Body of pancreas (tissue), 4 donors: ENCODE results near the gene MRPL17. TPM values are rescaled to one million over a fixed set of nuclear protein-coding genes. Genes with fewer than 3 reads are reported as not detected.

Source experiments
- ATAC-seq: fragments of 150-250 bp; one replicate; pipeline ENCODE4 v1.9.1; 2016
- DNase-seq, 4 donors: peaks; one replicate each; pipeline ENCODE4 v3.0.0-alpha.2; 2019
- H3K27ac ChIP-seq, 4 donors: fragments of 200-600 bp; sonication (generic); 1 replicate in 3 of 4; 2 replicates in 1 of 4; pipeline versions ENCODE4 v1.5.1 to v1.6.1; 2016 to 2019; ENCODE audit warnings: mild to moderate bottlenecking in 1 of 4, mixed read lengths in 1 of 4, moderate library complexity in 1 of 4
- H3K27me3 ChIP-seq, 2 donors: fragments of 200-600 bp; sonication (generic); one replicate each; pipeline ENCODE4 v1.6.0; 2016; ENCODE audit warnings: mild to moderate bottlenecking in 1 of 2
- H3K36me3 ChIP-seq, 2 donors: fragments of 200-600 bp; sonication (generic); replicated peaks in 1 of 2; 2 replicates each; pipeline ENCODE4 v1.5.1; 2016; ENCODE audit warnings: low read depth in 2 of 2; ENCODE audit not compliant: insufficient read depth in 1 of 2
- H3K4me1 ChIP-seq: fragments of 200-600 bp; sonication (generic); one replicate; pipeline ENCODE4 v1.6.0; 2016
- H3K4me3 ChIP-seq, 2 donors: fragments of 200-600 bp; sonication (generic); 1 replicate in 1 of 2; 2 replicates in 1 of 2; pipeline ENCODE4 v1.5.1; 2016 to 2019
- H3K9me3 ChIP-seq, 3 donors: fragments of 200-600 bp; sonication (generic); 1 replicate in 2 of 3; 2 replicates in 1 of 3; pipeline ENCODE4 v1.5.1; 2016
- CTCF ChIP-seq, 7 experiments: fragments of 450-650 bp in 4 of 7; fragments of 200-600 bp in 3 of 7; sonication (generic) in 3 of 7; IDR thresholded peaks; one replicate each; pipeline ENCODE4 v1.5.1; 2016 to 2019; ENCODE audit warnings: antibody characterized with exemption in 7 of 7
- POLR2A ChIP-seq, 3 donors: fragments of 450-650 bp; IDR thresholded peaks; one replicate each; pipeline ENCODE4 v1.6.1; 2016; ENCODE audit warnings: antibody characterized with exemption in 3 of 3, mild to moderate bottlenecking in 2 of 3
- WGBS, 2 donors: methylation state at CpG; one replicate each; pipeline ENCODE4 v1.1.5; 2017; 5-methylcytosine and 5-hydroxymethylcytosine counted together
- intact Hi-C: fragments of 100-400 bp; cut with DNase I; formaldehyde crosslinking; loops from one replicate; pipeline ENCODE4 v1.15.1; 2023
- total RNA-seq, 2 donors: library from RNA; depleted of rRNA; stranded (reverse); fragments of >200 nt; gene quantifications; one replicate each; pipeline ENCODE4 v1.1.0, GENCODE V29; 2016

The MRPL17 gene
- total RNA-seq, 2 donors from 2014 or later: 19.4 to 263 TPM

GRCh38 chr11:6636480-6636879, 46.7 kb downstream of the MRPL17 start:
- peaks cover 44% of the 10 kb centered on the region for H3K4me1 ChIP-seq
- intact Hi-C loops: no loop called here
- TF ChIP-seq POLR2A (IDR thresholded peaks at IDR 0.05): no peak
- TF ChIP-seq CTCF (IDR thresholded peaks at IDR 0.05): no peak
- H3K9me3 ChIP-seq: no peaks in the 10 kb centered on the region
- ATAC-seq: no peak
- DNase-seq: no peak
- H3K27ac ChIP-seq: peak overlapping the region in 2 of 4 donors; percentile 15 to 69
- H3K4me3 ChIP-seq: no peak overlapping the region
- H3K36me3 ChIP-seq: no peaks in the 10 kb centered on the region
- 86 to 87% methylated on average over 3 of the region's 3 CpGs for WGBS, 2 donors
- no peaks in the 10 kb centered on the region for H3K27me3 ChIP-seq

GRCh38 chr11:6635082-6635932, 47.8 kb downstream of the MRPL17 start:
- Histone ChIP-seq H3K4me3 (no peak overlapping the region), H3K27me3 (no peaks in the 10 kb centered on the region), H3K9me3 (no peaks in the 10 kb centered on the region), H3K4me1 (peaks cover 55% of the 10 kb centered on the region), H3K27ac (peak overlapping the region; percentile 41 to 76 (median 70)), H3K36me3 (no peaks in the 10 kb centered on the region)
- ATAC-seq: peak; percentile 33
- intact Hi-C loops: no loop called here
- DNase-seq: peak in 1 of 4 donors; percentile 58
- WGBS, 2 donors: 28 to 34% methylated on average over 10 of the region's 10 CpGs
- no peak for TF ChIP-seq CTCF (IDR thresholded peaks at IDR 0.05)
- TF ChIP-seq POLR2A (IDR thresholded peaks at IDR 0.05): no peak

- TF ChIP-seq CTCF (IDR thresholded peaks at IDR 0.05): no peak
- no peak for TF ChIP-seq POLR2A (IDR thresholded peaks at IDR 0.05)
- no peak for DNase-seq
- Histone ChIP-seq H3K27ac (peak overlapping the region in 3 of 4 donors; percentile 41 to 76 (median 69)), H3K9me3 (no peaks in the 10 kb centered on the region), H3K36me3 (no peaks in the 10 kb centered on the region), H3K4me1 (peaks cover 62% of the 10 kb centered on the region), H3K27me3 (no peaks in the 10 kb centered on the region), H3K4me3 (no peak overlapping the region)
- 14 to 48% methylated on average over 1 of the region's 1 CpG for WGBS, 2 donors
- intact Hi-C loops: no loop called here
- peak; percentile 47 for ATAC-seq
Measured at GRCh38 chr11:6634534-6634933, 48.6 kb downstream of the MRPL17 start.

GRCh38 chr11:6633422-6634408, 49.4 kb downstream of the MRPL17 start:
- Histone ChIP-seq H3K36me3 (no peaks in the 10 kb centered on the region), H3K27ac (peak overlapping the region in 3 of 4 donors; percentile 41 to 76 (median 69)), H3K27me3 (no peaks in the 10 kb centered on the region), H3K4me1 (peaks cover 60% of the 10 kb centered on the region), H3K9me3 (no peaks in the 10 kb centered on the region), H3K4me3 (no peak overlapping the region)
- WGBS, 2 donors: 85 to 90% methylated on average over 9 to 16 of the region's 16 CpGs
- ATAC-seq (no peak), DNase-seq (peak in 1 of 4 donors; percentile 11)
- TF ChIP-seq POLR2A (IDR thresholded peaks at IDR 0.05) (no peak), CTCF (IDR thresholded peaks at IDR 0.05) (no peak)
- intact Hi-C loops: no loop called here
